Keratinocyte (primary cell): ENCODE results near the gene ASIC5. TPM values are rescaled to one million over a fixed set of nuclear protein-coding genes. Genes with fewer than 3 reads are reported as not detected.

ENCODE experiments used
- DNase-seq: peaks from one replicate; pipeline ENCODE4 v3.0.0-alpha.2; 2011; ENCODE audit warnings: low read depth, missing footprints, low spot score
- FAIRE-seq: peaks from 2 replicates; lab custom pipeline; 2011; peaks lifted over from hg19 to GRCh38; lab: Jason Lieb, UNC
- H2AFZ ChIP-seq: 2 replicates; pipeline ENCODE4 v1.6.0; 2012; ENCODE audit warnings: low read length, control low read depth, inconsistent platforms; ENCODE audit not compliant: control insufficient read depth
- H3K27ac ChIP-seq: 2 replicates; pipeline ENCODE4 v1.5.1; 2011; ENCODE audit warnings: low read length; ENCODE audit not compliant: control insufficient read depth, insufficient read depth
- H3K27me3 ChIP-seq: 3 replicates; pipeline ENCODE4 v1.6.0; 2011; ENCODE audit warnings: low read length; ENCODE audit not compliant: control insufficient read depth, insufficient read depth; ENCODE audit errors: extremely low read depth
- H3K36me3 ChIP-seq, 2 experiments: 2 replicates in 1 of 2; 3 replicates in 1 of 2; pipeline ENCODE4 v1.5.1; 2011; ENCODE audit warnings: low read length in 2 of 2, mild to moderate bottlenecking in 1 of 2; ENCODE audit not compliant: control insufficient read depth in 2 of 2, insufficient read depth in 2 of 2; ENCODE audit errors: extremely low read depth in 1 of 2
- H3K4me1 ChIP-seq: 3 replicates; pipeline ENCODE4 v1.5.1; 2011; ENCODE audit warnings: low read length; ENCODE audit not compliant: control insufficient read depth, insufficient read depth; ENCODE audit errors: extremely low read depth
- H3K4me2 ChIP-seq: 3 replicates; pipeline ENCODE4 v1.6.0; 2011; ENCODE audit warnings: low read depth, low read length; ENCODE audit not compliant: control insufficient read depth, insufficient read depth; ENCODE audit errors: extremely low read depth
- H3K4me3 ChIP-seq, 3 experiments: fragments of 200-600 bp in 1 of 3; sonication (generic) in 1 of 3; 2 replicates in 2 of 3; 3 replicates in 1 of 3; pipeline ENCODE4 v1.5.1; 2011 to 2016; ENCODE audit warnings: low read length in 3 of 3, mild to moderate bottlenecking in 3 of 3, control low read depth in 2 of 3, inconsistent platforms in 1 of 3, low read depth in 1 of 3, mixed read lengths in 1 of 3, mixed run types in 1 of 3, moderate library complexity in 1 of 3; ENCODE audit not compliant: control insufficient read depth in 2 of 3, insufficient read depth in 2 of 3; ENCODE audit errors: extremely low read depth in 1 of 3
- H3K79me2 ChIP-seq: 2 replicates; pipeline ENCODE4 v1.6.0; 2012; ENCODE audit warnings: low read length; ENCODE audit not compliant: control insufficient read depth, insufficient read depth
- H3K9ac ChIP-seq: 3 replicates; pipeline ENCODE4 v1.6.0; 2011; ENCODE audit warnings: low read length; ENCODE audit not compliant: control insufficient read depth, insufficient read depth; ENCODE audit errors: extremely low read depth
- H3K9me1 ChIP-seq: 3 replicates; pipeline ENCODE4 v1.6.0; 2011; ENCODE audit warnings: low read length; ENCODE audit not compliant: control insufficient read depth, insufficient read depth; ENCODE audit errors: extremely low read depth
- H3K9me3 ChIP-seq: 2 replicates; pipeline ENCODE4 v1.5.1; 2012; ENCODE audit warnings: low read depth, low read length; ENCODE audit not compliant: control insufficient read depth
- H4K20me1 ChIP-seq: 3 replicates; pipeline ENCODE4 v1.6.0; 2011; ENCODE audit warnings: low read length; ENCODE audit not compliant: control insufficient read depth, insufficient read depth; ENCODE audit errors: extremely low read depth
- EZH2 ChIP-seq: IDR thresholded peaks from one replicate; pipeline ENCODE4 v1.6.1; 2012; ENCODE audit warnings: inconsistent platforms, mild to moderate bottlenecking, low read length, moderate library complexity
- dilution Hi-C: fragments of 300-500 bp; cut with MboI; formaldehyde crosslinking; loops from one replicate; pipeline ENCODE4 v1.7.0; 2020; ENCODE audit warnings: low sequenced_read_pairs; ENCODE audit not compliant: extremely low pct_ligation_motif_present
- polyA plus RNA-seq, 5 experiments: library from polyadenylated mRNA; depleted of rRNA in 3 of 5; stranded (reverse) in 3 of 5; stranded (forward) in 1 of 5; unstranded in 1 of 5; fragments of >200 nt; gene quantifications; 1 replicate in 1 of 5; 2 replicates in 3 of 5; 3 replicates in 1 of 5; pipeline versions ENCODE4 v1.2.1 to v1.2.3, GENCODE V29; 2011 to 2012; ENCODE audit warnings: missing spikeins in 2 of 5, low read depth in 1 of 5, low replicate concordance in 1 of 5
- TF ChIP-seq, protein P1 (sequence below), 3 experiments: IDR thresholded peaks in 1 of 3; conservative IDR thresholded peaks in 1 of 3; optimal IDR thresholded peaks in 1 of 3; 2 replicates in 2 of 3; 3 replicates in 1 of 3; pipeline versions ENCODE3 to v1.5.1; 2011; ENCODE audit warnings: low read length in 3 of 3, mild to moderate bottlenecking in 3 of 3, moderate library complexity in 2 of 3, control low read depth in 1 of 3, inconsistent platforms in 1 of 3; ENCODE audit not compliant: insufficient read depth in 2 of 3; ENCODE audit errors: extremely low read depth in 1 of 3

The ASIC5 gene
- polyA plus RNA-seq, 1 donor (not counting 4 experiments of a cell fraction or from before 2014, with no cell fraction given), result not detected

DNA sequence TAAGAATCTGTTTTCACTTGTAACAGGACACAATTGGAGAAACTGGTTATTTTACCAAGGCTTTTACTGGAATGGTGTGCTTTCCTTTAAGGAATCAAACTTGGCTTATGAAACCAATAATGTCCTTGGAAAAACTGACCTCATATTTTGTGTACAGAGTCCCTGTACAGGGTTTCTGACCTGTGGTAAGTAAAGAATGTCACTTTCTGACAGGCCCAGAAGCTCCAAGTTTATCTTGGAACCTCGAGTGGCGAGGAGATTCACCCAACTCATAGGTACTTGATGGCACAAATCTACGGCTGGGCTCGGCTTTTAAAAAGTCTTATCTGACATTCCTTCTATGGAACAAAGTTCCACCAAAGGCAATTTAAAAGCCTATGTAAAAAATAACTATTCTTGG, 17.0 kb downstream of the ASIC5 start:
- DNase-seq, result no peak
- dilution Hi-C loops, result no loop called here
- no peak overlapping the region for H3K4me3 ChIP-seq
- no peaks in the 10 kb centered on the region for H3K79me2 ChIP-seq
- H4K20me1 ChIP-seq, result no peaks in the 10 kb centered on the region
- no peaks in the 10 kb centered on the region for H3K27me3 ChIP-seq
- no peaks in the 10 kb centered on the region for H3K9me3 ChIP-seq
- no peak overlapping the region for H3K4me2 ChIP-seq
- H3K27ac ChIP-seq, result no peak overlapping the region
- no peak overlapping the region for H2AFZ ChIP-seq
- no peak for TF ChIP-seq EZH2
- TF ChIP-seq, protein P1, sequence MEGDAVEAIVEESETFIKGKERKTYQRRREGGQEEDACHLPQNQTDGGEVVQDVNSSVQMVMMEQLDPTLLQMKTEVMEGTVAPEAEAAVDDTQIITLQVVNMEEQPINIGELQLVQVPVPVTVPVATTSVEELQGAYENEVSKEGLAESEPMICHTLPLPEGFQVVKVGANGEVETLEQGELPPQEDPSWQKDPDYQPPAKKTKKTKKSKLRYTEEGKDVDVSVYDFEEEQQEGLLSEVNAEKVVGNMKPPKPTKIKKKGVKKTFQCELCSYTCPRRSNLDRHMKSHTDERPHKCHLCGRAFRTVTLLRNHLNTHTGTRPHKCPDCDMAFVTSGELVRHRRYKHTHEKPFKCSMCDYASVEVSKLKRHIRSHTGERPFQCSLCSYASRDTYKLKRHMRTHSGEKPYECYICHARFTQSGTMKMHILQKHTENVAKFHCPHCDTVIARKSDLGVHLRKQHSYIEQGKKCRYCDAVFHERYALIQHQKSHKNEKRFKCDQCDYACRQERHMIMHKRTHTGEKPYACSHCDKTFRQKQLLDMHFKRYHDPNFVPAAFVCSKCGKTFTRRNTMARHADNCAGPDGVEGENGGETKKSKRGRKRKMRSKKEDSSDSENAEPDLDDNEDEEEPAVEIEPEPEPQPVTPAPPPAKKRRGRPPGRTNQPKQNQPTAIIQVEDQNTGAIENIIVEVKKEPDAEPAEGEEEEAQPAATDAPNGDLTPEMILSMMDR (optimal IDR thresholded peaks at IDR 0.05 in 1 of 3, IDR thresholded peaks at IDR 0.05 in 1 of 3, conservative IDR thresholded peaks at IDR 0.05 in 1 of 3; ENCODE audit: extremely low read depth in 1 of 3, insufficient read depth in 2 of 3, low read length in 3 of 3), result no peak
- no peak overlapping the region for H3K9ac ChIP-seq
- H3K4me1 ChIP-seq, result no peaks in the 10 kb centered on the region
- no peak for FAIRE-seq
- H3K9me1 ChIP-seq, result no peaks in the 10 kb centered on the region
- H3K36me3 ChIP-seq, result no peaks in the 10 kb centered on the region

DNA sequence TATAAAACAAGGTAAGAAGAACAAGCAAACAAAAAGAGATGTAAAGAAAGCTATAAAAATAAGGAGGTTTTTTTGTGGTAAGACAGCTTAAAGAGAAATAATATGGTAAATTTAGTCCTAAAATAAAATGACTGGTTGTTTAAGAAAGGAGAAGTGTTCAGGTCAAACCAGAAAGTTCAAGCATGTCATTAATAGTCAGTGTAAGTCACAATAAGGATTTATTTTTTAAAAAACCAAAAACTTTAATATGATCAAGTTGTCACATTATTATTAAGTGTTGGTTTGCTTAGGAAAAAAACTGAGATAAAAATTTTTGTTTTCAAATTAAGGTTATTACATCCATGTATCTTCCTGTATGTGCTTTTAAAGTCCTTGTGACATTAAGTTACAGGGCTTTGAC, 19.1 kb downstream of the ASIC5 start:
- Histone ChIP-seq H3K4me1 (no peaks in the 10 kb centered on the region), H2AFZ (no peak overlapping the region), H3K27me3 (no peaks in the 10 kb centered on the region), H3K4me3 (no peak overlapping the region), H3K9me1 (no peaks in the 10 kb centered on the region), H3K4me2 (no peak overlapping the region), H3K9me3 (no peaks in the 10 kb centered on the region), H3K79me2 (no peaks in the 10 kb centered on the region), H3K27ac (no peak overlapping the region), H4K20me1 (no peaks in the 10 kb centered on the region), H3K36me3 (no peaks in the 10 kb centered on the region), H3K9ac (no peak overlapping the region)
- no peak for TF ChIP-seq EZH2
- TF ChIP-seq, protein P1 (optimal IDR thresholded peaks at IDR 0.05 in 1 of 3, IDR thresholded peaks at IDR 0.05 in 1 of 3, conservative IDR thresholded peaks at IDR 0.05 in 1 of 3; ENCODE audit: extremely low read depth in 1 of 3, insufficient read depth in 2 of 3, low read length in 3 of 3), result no peak
- FAIRE-seq (no peak), DNase-seq (no peak)
- dilution Hi-C loops, result no loop called here
